NAMALWA (cell line): ENCODE data around the gene DLGAP1.

ENCODE experiments used
- DNase-seq: peaks from one replicate; pipeline ENCODE4 v3.0.0-alpha.2; 2015; ENCODE audit warnings: low spot score

DLGAP1 gene

DNA sequence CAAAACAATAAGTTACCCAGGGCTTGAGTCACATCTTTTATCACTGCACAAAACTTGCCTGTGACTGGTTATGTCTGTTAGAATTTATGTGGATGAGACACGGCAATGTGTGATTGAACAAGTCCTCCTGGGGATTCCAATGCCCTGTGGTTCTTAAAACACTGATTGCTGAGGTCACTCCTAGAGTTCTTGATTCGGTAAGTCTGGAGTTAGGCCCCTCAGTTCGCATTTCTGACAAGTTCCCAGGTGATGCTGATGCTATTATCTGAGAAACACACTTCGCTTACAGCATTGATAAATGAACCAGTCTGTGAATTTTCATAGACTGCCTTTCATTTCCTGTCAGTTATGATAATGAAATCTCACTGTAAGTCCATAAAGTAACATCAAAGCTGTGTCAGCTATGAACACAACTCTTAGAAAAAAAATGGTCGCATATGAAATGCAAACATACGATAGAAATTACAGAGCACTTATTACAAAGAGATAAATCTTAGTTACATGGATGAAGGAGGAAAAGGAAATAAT, 214.0 kb downstream of the DLGAP1 start:
- DNase-seq, result no peak

DNA sequence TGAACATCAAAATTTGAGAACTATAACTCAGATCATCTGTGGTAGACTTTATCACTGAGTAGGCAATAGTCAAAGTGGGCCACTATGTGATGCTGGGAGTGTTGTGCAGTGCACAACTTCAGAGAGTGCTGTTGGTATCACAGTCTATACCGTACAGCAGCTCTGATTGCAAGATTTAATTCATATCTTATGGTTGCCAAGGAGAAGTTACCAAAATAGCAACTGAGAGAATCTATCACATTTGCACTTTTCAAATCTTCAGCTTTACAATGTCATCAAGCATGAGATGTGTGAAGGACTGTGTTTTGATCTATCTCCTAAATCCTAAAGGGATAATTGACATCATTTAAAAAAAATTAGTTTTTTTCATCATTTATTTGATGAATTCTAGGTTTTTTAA, 216.1 kb downstream of the DLGAP1 start:
- DNase-seq, result no peak

DNA sequence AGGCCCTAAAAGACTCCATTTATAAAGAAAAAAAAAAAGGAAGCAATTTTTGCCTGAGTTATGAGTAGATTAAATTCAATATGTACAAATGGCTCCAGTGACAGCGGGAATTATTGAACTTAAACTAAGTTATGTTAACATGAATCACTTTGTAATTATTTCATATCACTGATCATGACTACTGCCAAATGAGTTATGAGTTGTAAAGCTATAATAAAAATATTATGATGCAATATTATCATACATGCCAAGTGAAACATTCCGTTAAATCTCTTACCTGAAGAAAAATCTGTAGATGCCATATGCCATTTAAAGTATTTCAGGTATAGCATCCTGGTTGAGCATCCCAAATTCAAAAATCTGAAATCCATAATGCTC, 217.5 kb downstream of the DLGAP1 start:
- DNase-seq, result no peak

DNA sequence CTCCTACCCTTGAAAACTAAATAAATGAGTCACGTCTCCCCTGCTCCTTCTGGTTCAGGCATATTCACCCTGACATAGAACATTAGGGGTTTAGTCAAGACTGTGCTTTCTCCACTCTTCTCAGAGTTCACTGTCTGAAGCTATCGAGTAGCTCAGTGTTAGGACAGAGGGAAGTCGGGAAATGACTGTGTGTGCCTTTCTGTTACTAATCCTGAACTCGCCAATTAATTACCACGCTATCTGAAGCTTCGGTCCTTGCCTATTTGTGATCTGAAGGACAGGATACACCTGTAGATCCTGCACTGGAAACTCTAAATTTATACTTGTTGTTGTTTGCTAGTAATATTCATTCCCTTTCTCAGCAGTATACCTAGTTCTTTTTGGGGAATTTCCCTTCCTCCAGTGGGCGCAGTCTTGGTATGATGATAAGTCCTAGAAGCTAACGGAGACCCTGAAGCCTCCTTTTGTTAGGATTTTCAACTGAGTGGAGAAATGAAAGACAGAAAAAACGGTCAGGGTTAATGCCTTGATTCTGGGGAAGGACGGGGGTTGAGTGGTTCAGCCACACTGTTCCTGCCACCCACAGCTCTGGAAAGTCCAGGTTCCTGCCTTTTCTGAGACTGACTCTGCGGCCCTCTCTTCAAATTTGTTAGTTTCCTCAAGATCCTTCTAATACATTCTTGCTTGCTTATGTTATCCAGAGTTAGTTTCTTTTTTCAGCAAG, 218.0 kb downstream of the DLGAP1 start:
- DNase-seq, result no peak

DNA sequence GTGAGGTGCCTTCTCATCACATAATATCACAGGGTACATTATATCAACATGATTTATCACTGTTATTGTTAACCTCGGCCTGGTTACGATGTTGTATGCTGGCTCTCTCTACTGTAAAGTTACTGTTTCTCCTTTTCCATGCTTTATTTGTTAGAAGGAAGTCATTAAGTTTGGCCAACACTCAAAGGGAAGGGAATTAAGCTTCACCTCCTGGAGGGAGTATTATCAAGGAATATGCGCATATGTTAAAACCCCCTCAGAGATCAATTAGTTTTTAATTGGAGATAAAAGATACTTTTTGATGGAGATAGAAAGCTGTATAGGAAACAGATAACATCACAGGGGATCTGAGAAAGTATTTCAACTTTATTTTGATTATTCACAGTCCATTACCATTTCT, 221.6 kb downstream of the DLGAP1 start:
- no peak for DNase-seq

DNA sequence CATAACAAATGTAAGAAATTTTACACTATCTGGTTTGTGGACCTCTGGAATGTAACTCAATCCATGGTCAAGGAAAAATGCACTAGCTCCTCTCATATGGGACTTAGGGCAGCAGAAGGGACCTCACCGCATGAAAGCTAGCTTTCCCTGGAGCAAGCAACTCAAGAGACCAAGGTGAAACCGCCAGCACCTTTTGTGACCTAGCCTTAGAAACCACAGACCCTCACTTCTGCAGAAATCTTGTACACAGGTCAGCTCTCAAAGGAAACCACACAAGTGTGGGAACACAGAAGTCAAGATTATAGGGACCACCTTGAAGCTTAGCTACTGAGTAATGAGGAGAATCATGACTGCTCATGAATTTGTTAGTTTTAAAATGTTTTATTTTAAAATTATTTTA, 222.5 kb downstream of the DLGAP1 start:
- DNase-seq, result no peak

DNA sequence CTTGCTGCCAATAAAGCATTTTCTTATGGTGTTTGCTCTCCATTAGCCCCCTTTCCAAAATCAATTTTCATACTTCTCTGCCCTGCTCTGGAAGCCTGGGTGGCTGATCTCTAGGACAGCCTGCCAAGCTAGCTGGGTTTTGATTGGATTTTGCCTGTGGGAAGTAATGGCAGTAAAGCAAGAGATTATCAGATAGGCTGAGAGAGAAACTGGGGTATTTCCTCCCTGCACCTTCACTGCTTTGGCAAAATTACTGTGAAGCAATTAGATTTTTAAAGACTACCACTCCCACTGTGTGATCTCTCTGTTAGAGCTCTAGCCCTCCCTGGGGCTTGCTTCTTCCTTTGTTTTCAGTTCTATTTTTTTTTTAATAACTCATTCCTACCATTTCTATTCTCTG, 223.8 kb downstream of the DLGAP1 start:
- DNase-seq, result no peak

DNA sequence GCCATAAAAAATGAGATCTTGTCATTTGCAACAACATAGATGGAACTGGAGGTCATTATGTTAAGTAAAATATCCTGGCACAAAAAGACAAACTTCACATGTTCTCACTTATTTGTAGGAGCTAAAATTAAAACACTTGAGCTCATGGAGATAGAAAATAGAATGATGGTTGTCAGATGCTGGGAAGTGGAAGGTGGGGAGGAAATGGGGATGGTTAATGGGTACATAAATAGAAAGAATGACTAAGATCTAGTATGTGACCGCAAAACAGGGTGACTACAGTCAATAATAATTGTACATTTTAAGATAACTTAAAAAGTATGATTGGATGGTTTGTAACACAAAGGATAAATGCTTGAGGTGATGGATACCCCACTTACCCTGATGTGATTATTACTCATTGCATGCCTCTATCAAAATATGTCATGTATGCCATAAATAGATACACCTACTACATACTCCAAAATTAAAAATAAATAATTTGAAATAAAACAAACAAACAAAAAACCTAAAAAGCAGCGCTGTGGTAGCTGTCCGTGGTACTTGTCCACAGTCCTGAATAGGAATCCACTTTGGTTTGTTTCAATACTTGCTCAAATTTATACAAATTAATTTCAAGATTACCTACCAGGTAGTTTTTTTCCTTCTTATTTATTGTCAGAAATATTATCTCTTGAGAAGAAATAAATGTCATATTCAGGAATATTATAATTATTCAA, 224.5 kb downstream of the DLGAP1 start:
- DNase-seq, result no peak

DNA sequence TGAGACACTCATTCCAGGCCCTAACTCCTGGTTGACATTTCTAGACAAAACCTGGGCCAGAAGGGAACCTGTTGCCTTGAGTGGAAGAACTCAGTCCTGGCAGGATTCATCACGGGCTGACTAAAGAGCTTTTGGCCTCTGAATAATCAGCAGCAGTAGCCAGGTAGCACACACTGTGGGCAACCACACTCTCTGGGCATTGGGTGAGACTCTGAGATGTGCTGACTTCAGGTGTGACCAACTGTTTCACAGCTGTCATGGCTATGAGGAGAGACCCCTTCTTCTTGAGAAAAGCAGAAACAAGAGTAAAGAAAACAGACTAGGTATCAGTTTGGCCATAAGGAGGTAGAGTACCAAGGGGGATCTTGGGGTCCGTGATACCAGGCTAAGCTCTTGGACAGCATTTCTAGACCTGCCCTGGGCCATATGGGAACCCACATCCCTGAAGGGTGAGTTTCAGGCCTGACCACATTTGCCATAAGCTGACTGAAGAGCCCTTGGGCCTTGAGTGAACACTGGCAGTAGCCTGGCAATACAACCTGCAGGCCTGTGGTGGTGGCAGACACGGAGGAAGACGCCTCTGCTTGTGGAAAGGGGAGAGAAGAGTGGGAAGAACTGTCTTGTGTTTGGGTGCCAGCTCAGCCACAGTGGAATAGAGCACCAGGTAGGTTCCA, 230.9 kb downstream of the DLGAP1 start:
- DNase-seq, result no peak

DNA sequence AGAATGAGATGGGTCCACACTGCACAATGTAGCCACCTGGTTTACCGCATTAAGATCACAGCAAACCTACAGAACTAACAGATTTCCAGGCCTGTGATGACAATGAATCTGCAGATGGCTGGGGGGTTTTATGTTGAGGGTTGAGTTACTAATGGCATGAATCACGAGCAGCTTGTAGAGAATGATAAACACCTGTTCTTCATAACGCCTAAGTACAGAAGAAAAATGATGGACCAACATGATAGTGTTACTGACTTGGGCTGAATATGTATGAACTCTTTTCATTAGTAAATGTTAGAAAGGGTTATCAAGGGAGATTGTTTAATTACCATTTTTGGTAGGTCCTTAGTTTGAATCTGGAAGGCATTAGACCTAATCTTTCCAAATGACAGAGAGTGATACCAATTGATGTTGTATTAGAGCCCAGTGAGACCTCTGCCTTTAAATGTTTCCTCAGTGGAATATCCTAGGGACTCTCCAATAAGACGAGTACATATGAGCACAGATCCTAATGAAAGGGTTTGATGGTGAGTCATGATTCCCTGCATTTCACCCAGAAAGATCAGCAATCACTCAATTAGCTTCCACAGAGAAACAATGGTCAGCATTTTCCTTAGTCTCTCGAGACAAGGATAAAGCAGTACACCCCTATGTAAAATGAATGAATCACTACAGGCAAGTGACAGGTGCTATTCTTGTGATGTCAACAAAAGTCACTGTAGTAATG, 243.8 kb downstream of the DLGAP1 start:
- DNase-seq, result no peak

DNA sequence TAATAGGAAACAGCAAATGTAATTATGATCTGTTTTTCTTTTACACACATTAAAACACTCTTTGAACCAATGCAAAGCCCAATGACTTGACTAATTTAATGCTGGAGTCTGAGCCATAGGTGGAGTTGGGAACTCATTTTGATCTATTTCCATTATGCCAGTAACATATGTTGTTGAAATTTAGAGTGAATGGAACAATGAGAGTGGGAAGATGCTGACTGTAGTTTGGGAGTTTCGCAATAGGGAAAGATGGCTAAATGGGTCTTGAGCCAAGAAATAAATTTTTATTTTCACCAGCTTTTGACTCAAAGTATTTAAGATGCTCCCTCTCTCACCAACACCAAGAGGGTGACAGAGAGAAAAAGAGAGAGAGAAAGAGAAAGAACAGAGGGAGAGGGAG, 246.7 kb downstream of the DLGAP1 start:
- DNase-seq, result no peak

DNA sequence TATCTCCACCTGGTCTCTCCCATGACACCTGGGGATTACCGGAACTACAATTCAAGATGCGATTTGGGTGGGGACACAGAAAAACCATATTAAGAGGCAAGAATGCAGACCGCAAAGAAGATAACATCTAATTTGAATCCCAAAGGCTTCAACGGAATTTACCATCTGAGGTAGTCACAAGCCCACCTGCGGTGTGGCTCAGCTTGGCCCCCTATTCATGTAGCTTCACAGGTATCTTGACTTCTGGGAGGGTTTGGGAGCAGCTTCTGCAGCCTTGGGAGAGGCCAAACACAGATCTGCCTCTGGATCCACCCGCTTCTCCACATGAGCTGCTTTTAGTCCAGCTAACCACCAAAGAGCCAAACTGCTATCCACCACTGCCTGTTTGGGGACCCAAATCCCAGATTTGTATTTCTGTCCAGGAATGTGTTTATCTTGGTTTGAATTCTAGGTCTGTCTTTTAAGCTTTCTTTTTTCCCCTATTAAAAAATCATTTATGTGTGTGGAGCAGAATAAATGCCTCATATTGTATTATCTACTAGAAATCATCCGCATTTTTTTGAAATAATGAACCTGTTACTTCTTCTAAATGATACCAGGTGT, 247.6 kb downstream of the DLGAP1 start:
- no peak for DNase-seq

DNA sequence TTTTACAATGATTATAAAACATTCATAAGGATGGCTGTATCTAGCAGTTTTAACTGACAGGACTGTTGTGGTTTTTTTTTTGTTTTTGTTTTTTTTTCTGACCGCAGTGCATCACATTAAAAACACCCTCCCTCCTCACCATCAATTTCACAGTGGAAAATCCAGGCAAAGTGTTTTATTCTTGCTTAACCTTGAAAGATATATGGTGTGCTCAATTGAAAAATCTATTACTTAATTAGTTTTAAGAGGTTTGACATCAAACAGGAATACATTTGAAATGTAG, 250.7 kb downstream of the DLGAP1 start:
- DNase-seq, result no peak

DNA sequence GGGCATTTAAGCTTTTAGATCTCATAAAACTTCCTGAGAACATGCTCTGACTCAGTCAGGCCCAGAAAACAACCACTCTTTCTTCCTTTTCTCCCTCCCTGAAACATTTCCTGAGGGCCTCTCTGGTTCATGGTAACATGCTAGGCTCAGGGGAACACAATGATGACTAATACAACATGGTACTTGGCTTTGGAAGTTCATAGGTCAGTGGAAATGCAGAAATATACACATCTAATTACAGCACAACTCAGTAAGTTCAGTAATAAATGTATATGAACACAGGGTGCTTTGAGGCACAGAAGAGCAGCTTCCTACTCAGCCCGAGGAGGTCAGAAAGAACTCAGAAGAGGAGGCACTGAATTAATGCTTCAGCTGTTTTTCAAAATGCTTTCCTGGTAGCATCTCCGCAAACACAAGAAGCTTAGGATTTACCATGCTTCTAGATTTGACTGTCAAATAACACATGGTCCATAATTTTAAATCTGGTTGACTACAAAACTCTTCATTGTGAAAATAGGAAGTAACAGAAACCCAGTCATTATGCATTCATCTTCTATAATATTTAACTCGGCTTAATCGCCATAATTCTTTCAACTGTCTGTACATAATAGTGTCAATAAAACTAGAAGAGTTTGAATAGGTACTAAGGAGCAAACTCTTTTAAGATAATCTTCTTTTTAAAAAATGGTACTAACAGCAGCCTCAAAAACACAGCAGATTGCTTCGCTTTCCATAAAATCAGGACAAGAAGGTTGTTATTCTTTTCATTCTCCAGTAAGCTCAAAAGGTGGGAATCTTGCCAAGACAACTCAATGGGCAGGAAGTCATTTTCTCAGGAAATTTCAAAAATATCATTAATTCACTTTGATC, 251.3 kb downstream of the DLGAP1 start:
- no peak for DNase-seq

DNA sequence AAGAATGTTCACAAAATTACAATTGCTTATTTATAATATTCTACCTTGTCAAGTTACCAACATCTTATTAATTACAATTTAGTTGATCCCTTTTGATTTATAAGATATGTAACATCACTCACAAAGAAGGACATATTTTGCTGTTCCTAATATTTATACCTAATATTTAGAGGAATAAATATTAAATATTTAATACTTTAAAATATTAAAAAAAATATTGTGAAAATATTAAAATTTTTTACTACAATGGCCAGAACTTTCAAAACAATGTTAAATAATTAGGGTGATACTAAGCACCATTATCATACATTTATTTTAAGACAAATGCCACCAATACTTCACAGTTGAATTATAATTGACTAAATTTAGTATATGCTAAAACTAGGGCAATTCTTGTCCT, 254.7 kb downstream of the DLGAP1 start:
- DNase-seq, result no peak

DNA sequence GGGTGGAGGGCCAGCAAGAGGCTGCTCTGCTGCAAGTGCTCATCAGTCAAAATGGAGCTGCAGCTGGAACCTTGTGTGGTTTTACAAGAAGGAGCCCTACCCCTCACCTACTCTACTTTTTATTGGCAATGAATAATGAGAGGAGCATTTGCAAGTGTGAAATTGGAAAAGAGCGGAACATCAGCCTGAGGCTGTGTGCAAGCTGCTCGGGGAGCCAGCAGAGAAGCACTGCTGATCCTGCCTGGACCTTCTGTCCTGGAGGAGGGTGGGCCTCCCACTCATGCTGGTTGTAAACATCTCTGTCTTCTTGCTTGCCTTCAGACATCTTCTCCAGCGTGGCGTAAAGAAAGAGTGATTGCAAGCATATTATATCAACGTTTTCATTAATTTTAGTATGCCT, 256.2 kb downstream of the DLGAP1 start:
- DNase-seq, result no peak

DNA sequence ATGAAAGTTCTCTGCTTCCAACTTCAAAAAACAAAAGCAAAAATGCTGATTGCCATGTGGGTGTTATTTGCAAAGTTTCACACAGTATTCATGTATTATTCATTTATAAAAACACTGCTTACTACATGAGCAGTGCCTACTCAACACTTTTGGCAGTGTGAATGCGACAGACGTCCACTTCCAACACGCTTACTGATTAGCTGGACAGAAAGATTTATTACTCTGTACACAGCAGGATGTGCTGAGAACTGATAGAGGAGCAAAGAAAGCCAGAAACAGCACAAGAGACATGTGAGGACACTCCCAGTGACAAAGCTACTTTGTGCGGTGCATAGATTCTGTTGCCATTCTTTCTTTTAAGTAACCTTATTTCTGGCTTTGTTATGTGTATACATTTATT, 258.8 kb downstream of the DLGAP1 start:
- no peak for DNase-seq

DNA sequence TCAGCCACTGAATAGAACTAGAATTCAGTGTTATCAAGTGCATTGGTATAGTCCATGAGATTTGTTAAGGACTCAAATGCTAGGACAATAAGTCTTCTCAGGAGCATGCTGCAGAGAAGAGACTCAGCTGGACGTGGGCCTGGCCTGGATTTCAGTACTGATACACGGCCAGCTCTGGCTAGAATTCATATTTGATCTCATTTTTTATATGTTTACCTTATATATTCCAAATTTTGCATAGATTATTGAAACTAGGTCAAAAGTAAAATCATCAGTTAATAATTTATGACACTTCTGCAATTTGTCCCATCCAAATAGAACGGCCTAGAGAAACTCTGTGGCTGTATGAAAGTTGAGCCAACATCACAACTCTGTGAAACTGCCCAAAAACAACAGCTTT, 262.0 kb downstream of the DLGAP1 start:
- DNase-seq, result no peak

DNA sequence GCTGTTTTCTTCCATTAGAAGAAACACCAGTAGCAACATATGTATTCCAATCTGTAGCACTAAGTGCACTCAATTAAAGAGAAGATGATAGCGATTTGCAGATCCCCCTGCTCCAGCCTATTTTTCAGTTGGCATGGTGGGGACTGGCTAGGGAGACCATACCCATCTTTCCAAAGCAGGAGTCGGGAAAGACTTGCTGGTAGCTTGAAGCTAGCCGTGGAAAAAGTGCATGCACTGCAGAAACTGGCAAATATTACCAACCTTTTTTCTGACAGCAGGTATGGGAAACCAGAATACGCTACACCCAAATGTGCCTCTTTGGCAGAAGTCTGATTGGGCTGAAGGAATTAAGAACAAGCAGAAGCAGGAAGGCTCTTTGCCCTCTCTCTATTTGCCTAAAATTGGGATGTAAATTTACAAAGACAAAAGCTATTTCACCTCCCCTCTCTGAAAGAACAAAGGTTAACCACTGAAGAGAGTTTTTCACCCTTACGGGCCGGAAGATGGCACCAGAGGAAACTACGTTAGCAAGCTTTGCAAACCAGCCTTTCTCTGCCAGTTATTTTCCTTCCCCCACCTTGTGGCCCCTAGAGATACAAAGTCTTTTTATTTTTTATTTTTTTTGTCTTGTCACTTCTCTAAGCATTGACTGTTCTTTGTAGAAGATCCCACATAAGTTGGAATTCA, 273.1 kb downstream of the DLGAP1 start:
- peak; percentile 4 for DNase-seq

DNA sequence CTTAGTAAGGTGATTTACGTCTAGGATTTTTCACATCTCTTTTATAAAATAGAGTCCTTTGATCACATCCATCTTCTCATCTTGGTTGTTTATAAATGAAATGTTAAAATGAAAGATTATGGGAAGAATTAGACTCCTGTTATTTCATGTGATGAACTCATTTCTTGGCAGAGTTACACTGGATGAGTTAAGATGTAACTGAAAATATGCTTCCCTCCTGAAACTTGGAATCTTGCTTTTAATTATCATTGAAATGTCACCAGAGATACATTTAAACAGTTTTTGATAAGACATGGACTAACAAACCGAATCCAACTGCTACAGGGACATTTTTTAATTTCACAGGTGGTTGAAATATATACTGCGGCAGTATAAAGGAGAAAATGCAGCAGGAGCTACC, 274.0 kb downstream of the DLGAP1 start:
- DNase-seq, result no peak
